GM23248 (cell line): ENCODE data around the gene HTT. TPM values are rescaled to one million over a fixed set of nuclear protein-coding genes. Genes with fewer than 3 reads are reported as not detected.

Experiments used
- DNase-seq: peaks from one replicate; pipeline ENCODE4 v3.0.0-alpha.2; 2015
- H2AFZ ChIP-seq: fragments of 200-600 bp; sonication (generic); 2 replicates; pipeline ENCODE4 v1.6.1; 2016; ENCODE audit warnings: antibody characterized with exemption
- H3F3A ChIP-seq: fragments of 200-600 bp; sonication (generic); 2 replicates; pipeline ENCODE4 v1.6.1; 2016; ENCODE audit warnings: mild to moderate bottlenecking, antibody characterized with exemption, mixed run types; ENCODE audit not compliant: insufficient read depth
- H3K27ac ChIP-seq: fragments of 200-600 bp; sonication (generic); 2 replicates; pipeline ENCODE4 v1.5.1; 2016; ENCODE audit warnings: mild to moderate bottlenecking
- H3K27me3 ChIP-seq: fragments of 200-600 bp; sonication (generic); replicated peaks from 2 replicates; pipeline ENCODE4 v1.6.1; 2016; ENCODE audit warnings: mild to moderate bottlenecking; ENCODE audit not compliant: insufficient read depth
- H3K36me3 ChIP-seq: fragments of 200-600 bp; sonication (generic); 2 replicates; pipeline ENCODE4 v1.6.1; 2016; ENCODE audit warnings: low read depth, mild to moderate bottlenecking
- H3K4me1 ChIP-seq: fragments of 200-600 bp; sonication (generic); 2 replicates; pipeline ENCODE4 v1.6.1; 2016; ENCODE audit warnings: mild to moderate bottlenecking; ENCODE audit not compliant: insufficient read depth
- H3K4me2 ChIP-seq: fragments of 200-600 bp; sonication (generic); one replicate; pipeline ENCODE4 v1.6.1; 2016; ENCODE audit warnings: mild to moderate bottlenecking; ENCODE audit not compliant: unreplicated experiment
- H3K4me3 ChIP-seq: fragments of 200-600 bp; sonication (generic); 2 replicates; pipeline ENCODE4 v1.5.1; 2016; ENCODE audit warnings: mild to moderate bottlenecking
- H3K79me2 ChIP-seq: fragments of 200-600 bp; sonication (generic); 2 replicates; pipeline ENCODE4 v1.6.1; 2016; ENCODE audit warnings: mild to moderate bottlenecking; ENCODE audit not compliant: insufficient read depth
- H3K9ac ChIP-seq: fragments of 200-600 bp; sonication (generic); 2 replicates; pipeline ENCODE4 v1.6.1; 2016; ENCODE audit warnings: mild to moderate bottlenecking
- H3K9me2 ChIP-seq: fragments of 200-600 bp; sonication (generic); 2 replicates; pipeline ENCODE4 v1.6.1; 2016; ENCODE audit warnings: mixed run types, mild to moderate bottlenecking, moderate library complexity; ENCODE audit not compliant: insufficient read depth
- H3K9me3 ChIP-seq: fragments of 200-600 bp; sonication (generic); one replicate; pipeline ENCODE4 v1.6.1; 2017; ENCODE audit warnings: low read depth
- H4K20me1 ChIP-seq: fragments of 200-600 bp; sonication (generic); 2 replicates; pipeline ENCODE4 v1.6.0; 2016; ENCODE audit not compliant: insufficient read depth
- EZH2 ChIP-seq: fragments of 200-600 bp; sonication (generic); IDR thresholded peaks from 2 replicates; pipeline ENCODE4 v1.6.1; 2018; ENCODE audit warnings: antibody characterized with exemption, mild to moderate bottlenecking; ENCODE audit not compliant: insufficient read depth, poor library complexity, severe bottlenecking
- EZH2phosphoT487 ChIP-seq: fragments of 200-600 bp; sonication (generic); IDR thresholded peaks from 2 replicates; pipeline ENCODE4 v1.6.1; 2018; ENCODE audit warnings: antibody characterized with exemption, moderate library complexity, mild to moderate bottlenecking, low read depth; ENCODE audit not compliant: insufficient read depth
- WGBS, 2 experiments: methylation state at CpG; one replicate each; pipeline ENCODE4 v1.1.6; 2015 to 2017; ENCODE audit warnings: low lambda C conversion rate in 2 of 2, low coverage in 1 of 2; ENCODE audit errors: missing lambda C conversion rate in 2 of 2; 5-methylcytosine and 5-hydroxymethylcytosine counted together
- in situ Hi-C: fragments of 300-500 bp; cut with MboI; formaldehyde crosslinking; loops from 2 replicates; pipeline ENCODE4 v1.15.0; 2020
- polyA plus RNA-seq: library from polyadenylated mRNA; unstranded; fragments of >200 nt; fragmentation: Nextera tagmentation; extraction: Ambion mirVana; gene quantifications from 2 replicates; pipeline ENCODE4 v1.2.1, GENCODE V29; 2016
- total RNA-seq: library from RNA; depleted of rRNA; stranded (reverse); fragments of >200 nt; shearing (Covaris generic); gene quantifications from 2 replicates; pipeline ENCODE4 v1.2.3, GENCODE V29; 2014

HTT gene
- total and polyA plus RNA-seq, 2 experiments from 2014 or later: 8.2 to 26.5 TPM

GRCh38 chr4:3235581-3235980, 161.1 kb downstream of the HTT start:
- H2AFZ ChIP-seq: no peak overlapping the region

DNA sequence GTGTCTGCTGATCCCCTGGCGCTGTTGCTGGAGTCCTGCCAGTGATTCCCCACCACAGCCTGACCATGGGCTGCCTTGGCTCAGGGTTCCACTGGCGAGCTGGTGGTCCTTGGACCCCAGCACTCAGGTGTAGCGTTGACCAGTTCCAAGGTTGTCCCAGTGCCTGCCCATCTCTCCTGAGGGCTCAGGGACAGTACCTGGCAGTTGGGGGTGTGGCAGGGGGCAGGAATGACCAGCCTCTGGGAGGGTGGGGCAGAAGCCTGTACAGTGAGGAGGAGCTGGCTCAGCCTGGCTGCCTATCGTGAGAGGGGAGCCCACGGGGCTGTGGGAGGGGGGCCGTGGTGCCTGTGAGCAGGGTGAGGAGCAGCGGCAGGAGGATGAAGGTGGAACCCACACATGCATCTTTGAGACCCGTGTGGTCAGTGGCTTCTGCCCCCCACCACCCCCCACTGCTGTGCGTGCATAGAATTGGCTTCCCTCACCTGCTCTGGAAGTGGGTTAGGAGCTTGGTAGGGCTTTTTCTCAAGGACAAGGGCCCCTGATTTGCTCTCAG, 161.9 kb downstream of the HTT start:
- in situ Hi-C loops: no loop called here
- H3K79me2 ChIP-seq: no peaks in the 10 kb centered on the region
- no peak overlapping the region for H3K9ac ChIP-seq
- no peak overlapping the region for H3K27ac ChIP-seq
- no peaks in the 10 kb centered on the region; the same call in 1 of the 2 replicates for H3K36me3 ChIP-seq
- H3F3A ChIP-seq: no peaks in the 10 kb centered on the region
- no peaks in the 10 kb centered on the region for H3K9me3 ChIP-seq
- H4K20me1 ChIP-seq: no peaks in the 10 kb centered on the region
- no peaks in the 10 kb centered on the region for H3K4me1 ChIP-seq
- no peaks in the 10 kb centered on the region for H3K27me3 ChIP-seq
- no peaks in the 10 kb centered on the region for H3K9me2 ChIP-seq
- H2AFZ ChIP-seq: no peak overlapping the region
- no peak overlapping the region for H3K4me2 ChIP-seq
- TF ChIP-seq EZH2phosphoT487: no peak
- no peak for TF ChIP-seq EZH2
- no peak overlapping the region for H3K4me3 ChIP-seq
- WGBS, 2 experiments: 92 to 100% methylated on average over 5 to 9 of the region's 9 CpGs
- DNase-seq: no peak

More at GRCh38 chr4:3235581-3235980, 161.1 kb downstream of the HTT start:
- no peaks in the 10 kb centered on the region for H3K4me1 ChIP-seq
- H3K4me3 ChIP-seq: no peak overlapping the region
- H3K9me2 ChIP-seq: no peaks in the 10 kb centered on the region
- no peaks in the 10 kb centered on the region; the same call in 1 of the 2 replicates for H3K36me3 ChIP-seq
- no peak overlapping the region for H3K9ac ChIP-seq
- WGBS, 2 experiments: 92 to 96% methylated on average over 10 to 11 of the region's 11 CpGs
- in situ Hi-C loops: no loop called here
- H3F3A ChIP-seq: no peaks in the 10 kb centered on the region
- DNase-seq: no peak
- no peaks in the 10 kb centered on the region for H3K79me2 ChIP-seq
- H3K27me3 ChIP-seq: no peaks in the 10 kb centered on the region
- no peaks in the 10 kb centered on the region for H4K20me1 ChIP-seq
- no peaks in the 10 kb centered on the region for H3K9me3 ChIP-seq
- H3K27ac ChIP-seq: no peak overlapping the region
- TF ChIP-seq EZH2: no peak
- no peak for TF ChIP-seq EZH2phosphoT487
- no peak overlapping the region for H3K4me2 ChIP-seq

- no peak overlapping the region for H2AFZ ChIP-seq
- no peak overlapping the region for H3K9ac ChIP-seq
- H3K27ac ChIP-seq: no peak overlapping the region
- H3K9me3 ChIP-seq: no peaks in the 10 kb centered on the region
- H3K27me3 ChIP-seq: no peaks in the 10 kb centered on the region
- no peak for DNase-seq
- H3K36me3 ChIP-seq: no peaks in the 10 kb centered on the region; the same call in 1 of the 2 replicates
- no peak overlapping the region for H3K4me3 ChIP-seq
- H3K4me1 ChIP-seq: no peaks in the 10 kb centered on the region
- H3K79me2 ChIP-seq: no peaks in the 10 kb centered on the region
- no peaks in the 10 kb centered on the region for H4K20me1 ChIP-seq
- H3K4me2 ChIP-seq: no peak overlapping the region
- WGBS, 2 experiments: 96 to 97% methylated on average over 19 of the region's 19 CpGs
- TF ChIP-seq EZH2 (no peak), EZH2phosphoT487 (no peak)
- peaks cover 2% of the 10 kb centered on the region; the same call in 1 of the 2 replicates for H3F3A ChIP-seq
- no peaks in the 10 kb centered on the region for H3K9me2 ChIP-seq
- in situ Hi-C loops: no loop called here
These were observed 162.8 kb downstream of the HTT start for GRCh38 chr4:3237266-3237665.

- no peak overlapping the region for H3K27ac ChIP-seq
- no peaks in the 10 kb centered on the region for H3K9me3 ChIP-seq
- H3F3A ChIP-seq: peaks cover 3% of the 10 kb centered on the region; the same call in 1 of the 2 replicates
- no peak overlapping the region for H3K4me3 ChIP-seq
- H2AFZ ChIP-seq: no peak overlapping the region
- 81 to 84% methylated on average over 26 of the region's 26 CpGs for WGBS, 2 experiments
- H3K9me2 ChIP-seq: no peaks in the 10 kb centered on the region
- TF ChIP-seq EZH2phosphoT487 (no peak), EZH2 (no peak)
- H3K27me3 ChIP-seq: no peaks in the 10 kb centered on the region
- no peak for DNase-seq
- H3K4me2 ChIP-seq: no peak overlapping the region
- in situ Hi-C loops: no loop called here
- no peaks in the 10 kb centered on the region; the same call in 1 of the 2 replicates for H3K36me3 ChIP-seq
- H3K9ac ChIP-seq: no peak overlapping the region
- H3K79me2 ChIP-seq: no peaks in the 10 kb centered on the region
- no peaks in the 10 kb centered on the region for H3K4me1 ChIP-seq
- H4K20me1 ChIP-seq: no peaks in the 10 kb centered on the region
These were observed 163.5 kb downstream of the HTT start for GRCh38 chr4:3237712-3238560.
